OCI-LY1 (cell line): ENCODE results near the gene DIAPH2.

ENCODE experiments used
- H2AFZ ChIP-seq: fragments of 200-600 bp; sonication (generic), shearing (Covaris generic); 2 replicates; pipeline ENCODE4 v1.6.0; 2014; ENCODE audit warnings: antibody characterized with exemption, mild to moderate bottlenecking, low read length
- H3F3A ChIP-seq: fragments of 200-600 bp; sonication (generic), shearing (Covaris generic); 2 replicates; pipeline ENCODE4 v1.6.0; 2014; ENCODE audit warnings: mild to moderate bottlenecking, antibody characterized with exemption, low read length, moderate library complexity; ENCODE audit not compliant: insufficient read depth
- H3K27ac ChIP-seq: fragments of 200-600 bp; sonication (generic); 2 replicates; pipeline ENCODE4 v1.5.1; 2014; ENCODE audit warnings: low read length, mixed run types, mild to moderate bottlenecking, low read depth; ENCODE audit not compliant: poor library complexity, severe bottlenecking
- H3K27me3 ChIP-seq: fragments of 200-600 bp; sonication (generic); 2 replicates; pipeline ENCODE4 v1.6.0; 2014; ENCODE audit warnings: antibody characterized with exemption, mild to moderate bottlenecking, low read length, moderate library complexity; ENCODE audit not compliant: insufficient read depth
- H3K36me3 ChIP-seq: fragments of 200-600 bp; sonication (generic); 2 replicates; pipeline ENCODE4 v1.6.1; 2014; ENCODE audit warnings: mild to moderate bottlenecking, antibody characterized with exemption, low read length, moderate library complexity, mixed read lengths; ENCODE audit not compliant: insufficient read depth
- H3K4me1 ChIP-seq: fragments of 200-600 bp; sonication (generic); 2 replicates; pipeline ENCODE4 v1.5.1; 2014; ENCODE audit warnings: mild to moderate bottlenecking, low read length, moderate library complexity; ENCODE audit not compliant: insufficient read depth, severe bottlenecking
- H3K4me2 ChIP-seq: fragments of 200-600 bp; sonication (generic), shearing (Covaris generic); 2 replicates; pipeline ENCODE4 v1.6.1; 2014; ENCODE audit warnings: low read length
- H3K4me3 ChIP-seq: fragments of 200-600 bp; sonication (generic); 2 replicates; pipeline ENCODE4 v1.5.1; 2014; ENCODE audit warnings: low read length, low read depth, mild to moderate bottlenecking, mixed read lengths; ENCODE audit not compliant: poor library complexity, severe bottlenecking
- H3K79me2 ChIP-seq: fragments of 200-600 bp; shearing (Covaris generic); 2 replicates; pipeline ENCODE4 v1.6.1; 2016; ENCODE audit warnings: mixed run types, low read length, mixed read lengths; ENCODE audit not compliant: insufficient read depth
- H3K9ac ChIP-seq: fragments of 200-600 bp; sonication (generic), shearing (Covaris generic); 2 replicates; pipeline ENCODE4 v1.6.1; 2014; ENCODE audit warnings: mild to moderate bottlenecking, low read length, mixed read lengths
- H3K9me2 ChIP-seq: fragments of 200-600 bp; sonication (generic), shearing (Covaris generic); 2 replicates; pipeline ENCODE4 v1.6.1; 2014; ENCODE audit warnings: low read depth, mild to moderate bottlenecking, low read length, mixed read lengths
- H3K9me3 ChIP-seq: fragments of 200-600 bp; shearing (Covaris generic); 2 replicates; pipeline ENCODE4 v1.6.1; 2014; ENCODE audit warnings: low read length, mixed read lengths
- H4K20me1 ChIP-seq: fragments of 200-600 bp; sonication (generic), shearing (Covaris generic); 2 replicates; pipeline ENCODE4 v1.6.0; 2016; ENCODE audit warnings: mild to moderate bottlenecking, low read length; ENCODE audit not compliant: insufficient read depth
- CTCF ChIP-seq: fragments of 200-600 bp; sonication (generic), shearing (Covaris generic); IDR thresholded peaks from 2 replicates; pipeline ENCODE4 v1.5.1; 2017; ENCODE audit warnings: mild to moderate bottlenecking, antibody characterized with exemption, low read length, moderate library complexity, mixed read lengths
- EZH2 ChIP-seq: fragments of 200-600 bp; sonication (generic), shearing (Covaris generic); IDR thresholded peaks from 2 replicates; pipeline ENCODE4 v1.8.0; 2017; ENCODE audit warnings: borderline replicate concordance, mixed run types, mild to moderate bottlenecking, antibody characterized with exemption, low read length, moderate library complexity, mixed read lengths

Gene DIAPH2

GRCh38 chrX:96997196-96997595, 312.6 kb downstream of the DIAPH2 start:
- Histone ChIP-seq H3K27me3 (no peaks in the 10 kb centered on the region), H3K4me3 (no peak overlapping the region), H2AFZ (no peak overlapping the region), H3K4me2 (no peak overlapping the region), H3K4me1 (no peaks in the 10 kb centered on the region), H3K9me3 (no peaks in the 10 kb centered on the region), H3K9ac (no peak overlapping the region), H3K36me3 (no peaks in the 10 kb centered on the region), H3K27ac (no peak overlapping the region), H3F3A (no peaks in the 10 kb centered on the region), H3K9me2 (no peaks in the 10 kb centered on the region), H4K20me1 (no peaks in the 10 kb centered on the region), H3K79me2 (no peaks in the 10 kb centered on the region)
- TF ChIP-seq CTCF (no peak), EZH2 (no peak)

GRCh38 chrX:97000682-97001368, 316.2 kb downstream of the DIAPH2 start:
- Histone ChIP-seq H2AFZ (no peak overlapping the region), H3F3A (no peaks in the 10 kb centered on the region), H3K79me2 (no peaks in the 10 kb centered on the region), H3K27me3 (no peaks in the 10 kb centered on the region), H3K9me2 (no peaks in the 10 kb centered on the region), H3K9ac (no peak overlapping the region), H3K27ac (no peak overlapping the region), H3K4me2 (no peak overlapping the region), H3K9me3 (no peaks in the 10 kb centered on the region), H3K4me3 (no peak overlapping the region), H4K20me1 (no peaks in the 10 kb centered on the region), H3K4me1 (no peaks in the 10 kb centered on the region), H3K36me3 (no peaks in the 10 kb centered on the region)
- TF ChIP-seq EZH2 (no peak), CTCF (no peak)

GRCh38 chrX:97006167-97006566, 321.5 kb downstream of the DIAPH2 start:
- Histone ChIP-seq H3K27ac (no peak overlapping the region), H3K9me3 (no peaks in the 10 kb centered on the region), H3K36me3 (no peaks in the 10 kb centered on the region), H3K27me3 (no peaks in the 10 kb centered on the region), H3K4me2 (no peak overlapping the region), H3K4me1 (no peaks in the 10 kb centered on the region), H2AFZ (no peak overlapping the region), H3K4me3 (no peak overlapping the region), H3K9ac (no peak overlapping the region), H4K20me1 (no peaks in the 10 kb centered on the region), H3K9me2 (no peaks in the 10 kb centered on the region), H3K79me2 (no peaks in the 10 kb centered on the region), H3F3A (no peaks in the 10 kb centered on the region)
- no peak for TF ChIP-seq EZH2
- no peak for TF ChIP-seq CTCF
